ENCODE data around the gene RPS6KA2. TPM values are rescaled to one million over a fixed set of nuclear protein-coding genes. Genes with fewer than 3 reads are reported as not detected.

The RPS6KA2 gene
- total and polyA plus RNA-seq, 2 donors (not counting 3 experiments of a cell fraction or from before 2014, with no cell fraction given), result 54.5 to 75.8 TPM

DNA sequence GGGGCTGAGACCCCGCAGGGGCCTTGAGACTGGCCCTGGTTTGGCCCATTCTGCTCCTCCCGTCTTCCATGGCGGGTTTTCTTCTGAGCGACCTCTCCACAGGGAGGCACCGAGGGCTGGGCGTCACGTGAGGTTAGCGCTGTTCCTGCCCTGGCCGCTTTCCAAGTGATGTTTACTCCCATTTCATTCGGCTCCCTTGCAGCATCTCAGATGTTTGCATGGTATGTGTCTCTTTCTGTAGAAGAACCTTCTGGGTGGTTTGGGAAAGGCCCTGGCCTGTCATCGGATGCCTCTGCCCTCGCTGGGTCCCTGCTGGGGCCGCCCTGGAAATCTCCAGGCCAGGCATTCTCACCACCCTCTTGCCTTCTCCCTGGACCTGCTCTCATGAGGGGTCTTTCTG lies 57.8 kb downstream of the RPS6KA2 start:
- H3K4me2 ChIP-seq (ENCODE audit: insufficient read depth, low read length), result no peak overlapping the region
- H3K4me3 ChIP-seq (replicated peaks in 1 of 3; ENCODE audit: insufficient read depth in 1 of 3, low read depth in 1 of 3, low read length in 3 of 3), result no peak overlapping the region
- FAIRE-seq (no peak), DNase-seq (ENCODE audit: low read depth, low spot score) (no peak)
- no peaks in the 10 kb centered on the region for H3K27me3 ChIP-seq (ENCODE audit: control insufficient read depth in 2 of 2, insufficient read depth in 2 of 2, low read length in 2 of 2)
- H3K79me2 ChIP-seq (ENCODE audit: control insufficient read depth, insufficient read depth, low read length), result peaks cover 3% of the 10 kb centered on the region
- H3K36me3 ChIP-seq (ENCODE audit: control insufficient read depth in 2 of 2, extremely low read depth in 1 of 2, insufficient read depth in 2 of 2, low read length in 2 of 2), result peaks cover 2 to 9% of the 10 kb centered on the region in 2 experiments
- TF ChIP-seq, protein P1, sequence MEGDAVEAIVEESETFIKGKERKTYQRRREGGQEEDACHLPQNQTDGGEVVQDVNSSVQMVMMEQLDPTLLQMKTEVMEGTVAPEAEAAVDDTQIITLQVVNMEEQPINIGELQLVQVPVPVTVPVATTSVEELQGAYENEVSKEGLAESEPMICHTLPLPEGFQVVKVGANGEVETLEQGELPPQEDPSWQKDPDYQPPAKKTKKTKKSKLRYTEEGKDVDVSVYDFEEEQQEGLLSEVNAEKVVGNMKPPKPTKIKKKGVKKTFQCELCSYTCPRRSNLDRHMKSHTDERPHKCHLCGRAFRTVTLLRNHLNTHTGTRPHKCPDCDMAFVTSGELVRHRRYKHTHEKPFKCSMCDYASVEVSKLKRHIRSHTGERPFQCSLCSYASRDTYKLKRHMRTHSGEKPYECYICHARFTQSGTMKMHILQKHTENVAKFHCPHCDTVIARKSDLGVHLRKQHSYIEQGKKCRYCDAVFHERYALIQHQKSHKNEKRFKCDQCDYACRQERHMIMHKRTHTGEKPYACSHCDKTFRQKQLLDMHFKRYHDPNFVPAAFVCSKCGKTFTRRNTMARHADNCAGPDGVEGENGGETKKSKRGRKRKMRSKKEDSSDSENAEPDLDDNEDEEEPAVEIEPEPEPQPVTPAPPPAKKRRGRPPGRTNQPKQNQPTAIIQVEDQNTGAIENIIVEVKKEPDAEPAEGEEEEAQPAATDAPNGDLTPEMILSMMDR (IDR thresholded peaks at IDR 0.05; ENCODE audit: extremely low read depth in 1 of 2, insufficient read depth in 1 of 2, low read depth in 1 of 2, low read length in 2 of 2), result no peak
- no peak for TF ChIP-seq MYC (IDR thresholded peaks at IDR 0.05; ENCODE audit: low read depth, low read length)
- TF ChIP-seq GATA2 (IDR thresholded peaks at IDR 0.05; ENCODE audit: insufficient read depth, insufficient read length, low read depth, low read length), result no peak
- TF ChIP-seq EZH2 (IDR thresholded peaks at IDR 0.05; ENCODE audit: borderline replicate concordance, low read depth, low read length, severe bottlenecking), result no peak
- TF ChIP-seq POLR2AphosphoS5 (IDR thresholded peaks at IDR 0.05; ENCODE audit: insufficient read depth, low read depth, low read length), result no peak
- no peak for TF ChIP-seq POLR2A (IDR thresholded peaks at IDR 0.05; ENCODE audit: low read depth, low read length)
- TF ChIP-seq, protein P2, sequence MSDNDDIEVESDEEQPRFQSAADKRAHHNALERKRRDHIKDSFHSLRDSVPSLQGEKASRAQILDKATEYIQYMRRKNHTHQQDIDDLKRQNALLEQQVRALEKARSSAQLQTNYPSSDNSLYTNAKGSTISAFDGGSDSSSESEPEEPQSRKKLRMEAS (IDR thresholded peaks at IDR 0.05; ENCODE audit: insufficient read depth, insufficient read length), result no peak
- TF ChIP-seq FOS (IDR thresholded peaks at IDR 0.05; ENCODE audit: borderline replicate concordance, insufficient read depth, low read length), result no peak
- TF ChIP-seq JUN (IDR thresholded peaks at IDR 0.05; ENCODE audit: borderline replicate concordance, insufficient read depth, insufficient read length, low read depth), result no peak
- BruUV-seq (replicated peaks), result no TSS peak
- H3K9me1 ChIP-seq (replicated peaks; ENCODE audit: control insufficient read depth, extremely low read depth, insufficient read depth, low read length), result no peaks in the 10 kb centered on the region
- POLR2A ChIA-PET, result no interaction called here
- CTCF ChIA-PET, result no interaction called here
- dilution Hi-C loops (cut with MboI; ENCODE audit: extremely low pct_ligation_motif_present, low sequenced_read_pairs) (no loop called here), intact Hi-C loops (cut with micrococcal nuclease) (no loop called here)
- peaks cover 17% of the 10 kb centered on the region for H3K4me1 ChIP-seq (ENCODE audit: control insufficient read depth, extremely low read depth, insufficient read depth, low read length)
- H3K27ac ChIP-seq (ENCODE audit: insufficient read depth, low read depth, low read length), result no peak overlapping the region
- no peak overlapping the region for H3K9ac ChIP-seq (replicated peaks; ENCODE audit: extremely low read depth, insufficient read depth, low read length)
- H3K9me3 ChIP-seq (replicated peaks; ENCODE audit: control insufficient read depth, insufficient read depth, low read length), result no peaks in the 10 kb centered on the region
- H2AFZ ChIP-seq (ENCODE audit: low read depth, low read length), result no peak overlapping the region
- no peaks in the 10 kb centered on the region for H4K20me1 ChIP-seq (replicated peaks; ENCODE audit: control insufficient read depth, extremely low read depth, insufficient read depth, low read length)

Measured in endothelial cell of umbilical vein (primary cell).